Mesothelial cell of epicardium (in vitro differentiated cells): ENCODE measurements around the gene CABYR. TPM values are rescaled to one million over a fixed set of nuclear protein-coding genes. Genes with fewer than 3 reads are reported as not detected.

Experiments used
- DNase-seq, 2 experiments: peaks; one replicate each; pipeline ENCODE4 v3.0.0; 2021; ENCODE audit warnings: low spot score in 2 of 2; ENCODE audit not compliant: unreplicated experiment in 2 of 2
- H3K27ac Mint-ChIP-seq: 2 replicates; pipeline ENCODE4 v1.8.0; 2021; ENCODE audit warnings: mixed read lengths
- H3K27me3 Mint-ChIP-seq: 2 replicates; pipeline ENCODE4 v1.8.0; 2021; ENCODE audit warnings: low read depth, mixed read lengths
- H3K36me3 Mint-ChIP-seq: 2 replicates; pipeline ENCODE4 v1.8.0; 2021; ENCODE audit warnings: mixed read lengths
- H3K4me1 Mint-ChIP-seq: 2 replicates; pipeline ENCODE4 v1.8.0; 2021; ENCODE audit warnings: mixed read lengths
- H3K4me3 Mint-ChIP-seq: 2 replicates; pipeline ENCODE4 v1.8.0; 2021; ENCODE audit warnings: mild to moderate bottlenecking, moderate library complexity, mixed read lengths
- H3K9me3 Mint-ChIP-seq: 2 replicates; pipeline ENCODE4 v1.8.0; 2021; ENCODE audit warnings: mixed read lengths
- CTCF ChIP-seq: fragments of 200-600 bp; sonication (generic); IDR thresholded peaks from one replicate; pipeline ENCODE4 v1.5.0; 2021; ENCODE audit warnings: antibody characterized with exemption; ENCODE audit not compliant: unreplicated experiment
- total RNA-seq: library from RNA; stranded (reverse); gene quantifications from 3 replicates; pipeline ENCODE4 v1.2.1, GENCODE V29; 2021

Gene CABYR
- total RNA-seq, 1 donor from 2014 or later: 13.7 TPM

DNA sequence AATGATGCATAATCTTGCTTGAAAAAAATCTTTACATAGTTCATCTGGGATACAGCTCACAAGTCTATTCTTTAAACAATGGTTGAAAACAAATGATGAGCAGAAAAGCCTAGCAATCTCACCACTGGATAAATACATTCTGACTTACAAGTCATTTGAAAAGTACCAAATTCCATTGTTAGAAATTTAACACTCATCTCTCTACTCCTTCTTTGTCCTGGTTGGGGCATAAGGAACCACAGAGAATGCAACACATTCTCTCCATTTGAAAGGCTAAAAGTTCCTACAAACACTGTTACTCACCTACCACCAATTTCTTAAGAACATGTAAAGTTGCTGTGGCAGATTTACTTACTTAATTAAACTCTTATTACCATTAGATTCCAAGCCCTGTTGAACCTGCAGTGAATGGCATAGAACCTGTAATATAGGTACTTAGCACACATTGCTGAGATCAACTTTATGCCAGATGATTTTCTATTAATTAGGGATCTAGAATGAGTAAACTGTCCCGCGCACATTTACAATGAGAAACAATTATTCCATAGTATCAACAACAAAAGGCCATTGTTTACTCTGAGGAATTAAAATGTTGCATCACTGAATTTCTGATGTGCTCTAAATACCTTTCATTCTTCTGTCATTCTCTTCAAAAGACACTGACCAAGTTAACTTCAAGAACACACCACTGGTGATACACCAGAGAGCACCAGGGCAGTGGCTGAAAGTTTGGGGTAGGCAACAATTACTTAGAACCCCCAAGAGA lies 69.6 kb downstream of the CABYR start:
- peaks cover 3% of the 10 kb centered on the region for H3K4me1 Mint-ChIP-seq
- H3K27me3 Mint-ChIP-seq: no peaks in the 10 kb centered on the region
- no peak overlapping the region for H3K27ac Mint-ChIP-seq
- peaks cover 9% of the 10 kb centered on the region for H3K9me3 Mint-ChIP-seq
- DNase-seq: no peak
- TF ChIP-seq CTCF: no peak
- peaks cover 15% of the 10 kb centered on the region for H3K36me3 Mint-ChIP-seq
- H3K4me3 Mint-ChIP-seq: no peak overlapping the region

GRCh38 chr18:24209558-24209957 lies 70.7 kb downstream of the CABYR start:
- no peak for DNase-seq
- Mint-ChIP-seq H3K9me3 (peaks cover 9% of the 10 kb centered on the region), H3K4me3 (no peak overlapping the region), H3K27me3 (no peaks in the 10 kb centered on the region), H3K27ac (no peak overlapping the region), H3K36me3 (peaks cover 15% of the 10 kb centered on the region), H3K4me1 (peaks cover 13% of the 10 kb centered on the region)
- TF ChIP-seq CTCF: no peak

Other genes with a start within 250 kb of the CABYR start
- gene TTC39C, start 124.3 kb upstream of the CABYR start, total RNA-seq: 22.9 to 26.6 TPM (median 24.7 TPM) in 3 replicates